GM19035 (cell line): ENCODE measurements around the gene FAM13C.

Experiments used
- ATAC-seq: cut with Tn5 transposase; IDR thresholded peaks from one replicate; pipeline ENCODE4 v1.9.1; 2021; ENCODE audit not compliant: unreplicated experiment

Gene FAM13C

DNA sequence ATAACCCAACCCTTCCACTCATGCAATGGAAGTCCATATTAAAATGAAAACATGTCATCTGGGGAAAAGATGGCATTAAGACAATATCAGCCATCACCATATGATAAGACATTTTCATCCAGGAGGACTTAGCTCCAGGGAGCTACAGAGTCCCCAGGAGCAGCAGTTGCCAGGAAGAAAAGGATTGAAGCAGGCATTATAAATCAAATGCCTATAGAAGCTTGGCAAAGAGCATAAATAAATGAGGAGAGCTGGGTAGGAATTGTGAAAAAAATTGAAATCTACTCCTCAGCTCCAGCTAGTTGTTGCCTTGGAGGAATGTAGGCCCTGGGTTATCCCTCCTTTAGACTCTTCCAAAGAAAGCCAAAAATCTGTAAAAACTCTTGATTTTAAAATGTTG, 42.5 kb downstream of the FAM13C start:
- no peak for ATAC-seq

DNA sequence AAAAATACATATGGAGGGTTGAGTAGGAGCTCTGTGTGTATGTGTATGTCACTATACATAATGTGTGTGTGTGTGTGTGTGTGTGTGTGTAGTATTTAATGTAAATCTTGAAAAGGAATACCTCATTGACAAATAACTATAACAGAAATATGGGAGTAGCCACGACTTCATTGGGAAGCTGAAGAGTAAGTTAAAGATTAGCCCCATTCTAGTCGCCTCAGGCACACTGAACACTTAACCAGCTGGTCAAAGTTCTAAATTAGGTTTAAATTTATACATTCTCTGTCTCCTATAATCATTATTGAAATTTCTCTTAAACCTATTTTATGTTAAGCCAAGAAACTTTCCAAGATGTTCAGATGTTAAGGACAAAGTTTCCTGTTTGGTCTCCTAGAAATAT, 45.3 kb downstream of the FAM13C start:
- no peak for ATAC-seq

GRCh38 chr10:59315465-59315864, 46.9 kb downstream of the FAM13C start:
- ATAC-seq: no peak

- ATAC-seq: no peak
Measured at GRCh38 chr10:59314268-59314667, 48.1 kb downstream of the FAM13C start.

DNA sequence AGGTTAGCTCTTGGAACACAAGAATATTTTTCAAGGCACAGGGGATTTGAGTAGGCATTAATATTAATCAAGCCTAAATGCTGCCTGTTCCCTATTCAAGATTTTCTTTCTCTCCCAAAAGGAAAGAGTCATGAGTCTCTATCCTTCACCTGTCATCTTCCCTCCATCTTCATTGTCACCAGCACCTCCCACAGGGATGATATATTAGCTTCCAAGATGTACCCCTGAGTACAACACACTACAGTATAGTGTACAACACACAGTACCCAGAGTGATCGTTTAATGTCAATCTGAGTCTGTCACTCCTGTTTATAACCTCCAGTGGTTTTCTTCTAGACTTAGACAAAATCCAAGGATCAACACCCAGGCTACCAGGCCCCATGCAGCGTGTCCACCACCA, 50.1 kb downstream of the FAM13C start:
- no peak for ATAC-seq

GRCh38 chr10:59311025-59311424, 51.3 kb downstream of the FAM13C start:
- ATAC-seq: no peak

DNA sequence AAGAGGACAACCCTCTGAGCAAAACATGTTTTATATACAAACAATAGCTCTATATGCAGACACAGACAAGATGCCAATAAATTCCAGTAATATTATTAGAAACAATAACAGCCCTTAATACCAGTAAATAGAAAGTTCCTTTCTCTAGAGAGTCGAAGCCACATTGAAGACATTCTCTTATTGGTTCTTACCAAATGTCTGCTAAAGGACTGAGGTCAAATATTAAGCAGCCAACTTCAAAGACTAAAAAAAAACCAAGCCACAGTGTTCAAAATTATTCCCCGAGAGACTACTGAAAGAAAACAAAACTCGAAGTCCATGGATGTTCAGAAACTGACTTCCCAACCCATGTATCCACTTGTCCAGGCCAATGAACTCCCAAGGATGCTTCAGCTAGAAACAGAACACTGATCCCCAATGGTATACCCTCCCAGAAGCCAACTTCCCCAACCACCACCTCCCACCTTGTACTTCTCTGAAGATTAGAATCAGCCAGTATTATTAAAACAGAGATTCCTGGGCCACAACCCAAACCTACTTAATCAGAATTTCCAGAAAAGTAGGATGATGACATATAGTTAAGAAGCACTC, 51.9 kb downstream of the FAM13C start:
- ATAC-seq: no peak

DNA sequence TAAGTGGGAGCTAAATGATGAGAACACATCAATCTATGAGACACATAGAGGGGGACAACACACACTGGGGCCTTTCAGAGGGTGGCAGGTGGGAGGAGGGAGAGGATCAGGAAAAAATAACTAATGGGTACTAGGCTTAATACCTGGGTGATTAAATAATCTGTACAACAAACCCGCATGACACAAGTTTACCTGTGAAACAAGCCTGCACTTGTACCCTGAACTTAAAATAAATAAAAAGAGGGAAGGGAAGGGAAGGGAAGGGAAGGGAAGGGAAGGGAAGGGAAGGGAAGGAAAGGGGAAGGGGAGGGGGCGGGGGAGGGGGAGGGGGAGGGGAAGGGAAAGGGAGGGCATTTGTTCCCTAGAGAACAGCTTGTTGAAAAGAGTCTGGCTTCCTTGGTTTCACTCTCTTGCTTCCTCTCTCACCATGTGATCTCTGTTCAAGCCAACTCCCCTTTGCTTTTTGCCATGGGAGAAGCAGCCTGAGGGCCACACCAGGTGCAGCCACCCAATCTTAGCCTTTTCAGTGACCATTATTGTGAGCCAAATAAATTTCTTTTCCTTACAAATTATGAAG, 57.7 kb downstream of the FAM13C start:
- no peak for ATAC-seq

DNA sequence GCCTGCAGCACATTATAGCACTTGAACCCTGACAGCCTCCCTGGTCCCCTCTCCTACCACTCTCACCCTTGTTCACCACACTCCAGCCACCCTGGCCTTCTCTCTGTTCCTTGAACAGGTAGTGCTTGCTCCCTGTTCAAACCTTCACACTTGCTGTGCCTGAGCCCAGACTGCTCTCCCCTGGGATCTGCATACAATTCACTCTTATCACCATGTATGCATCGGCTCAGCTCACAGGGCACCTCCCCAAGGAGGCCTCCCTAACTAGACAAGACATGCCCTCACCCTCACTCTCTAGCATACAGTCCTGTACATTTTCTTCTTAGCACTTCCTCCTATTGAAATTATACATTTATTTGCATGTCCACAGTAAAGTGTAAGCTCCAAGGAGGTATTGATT, 59.3 kb downstream of the FAM13C start:
- ATAC-seq: no peak

DNA sequence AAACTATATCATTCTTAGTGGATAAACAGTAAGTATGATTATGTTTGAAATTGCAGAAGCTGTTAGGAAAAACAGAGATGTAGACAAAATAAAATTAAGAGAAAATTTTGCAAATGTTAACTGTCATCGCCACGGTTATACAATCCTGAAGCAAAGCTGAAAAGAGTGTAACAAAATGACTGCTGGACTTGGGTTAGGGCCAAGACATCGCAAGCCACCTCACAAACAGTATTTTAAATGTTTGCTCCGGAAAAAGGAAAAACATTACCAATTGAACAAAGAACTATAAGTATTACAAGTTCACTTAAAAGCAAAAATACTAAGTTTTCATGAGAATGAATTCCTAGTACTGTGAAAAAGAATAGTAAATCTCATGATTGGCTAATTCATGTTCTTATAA, 60.0 kb downstream of the FAM13C start:
- ATAC-seq: no peak

DNA sequence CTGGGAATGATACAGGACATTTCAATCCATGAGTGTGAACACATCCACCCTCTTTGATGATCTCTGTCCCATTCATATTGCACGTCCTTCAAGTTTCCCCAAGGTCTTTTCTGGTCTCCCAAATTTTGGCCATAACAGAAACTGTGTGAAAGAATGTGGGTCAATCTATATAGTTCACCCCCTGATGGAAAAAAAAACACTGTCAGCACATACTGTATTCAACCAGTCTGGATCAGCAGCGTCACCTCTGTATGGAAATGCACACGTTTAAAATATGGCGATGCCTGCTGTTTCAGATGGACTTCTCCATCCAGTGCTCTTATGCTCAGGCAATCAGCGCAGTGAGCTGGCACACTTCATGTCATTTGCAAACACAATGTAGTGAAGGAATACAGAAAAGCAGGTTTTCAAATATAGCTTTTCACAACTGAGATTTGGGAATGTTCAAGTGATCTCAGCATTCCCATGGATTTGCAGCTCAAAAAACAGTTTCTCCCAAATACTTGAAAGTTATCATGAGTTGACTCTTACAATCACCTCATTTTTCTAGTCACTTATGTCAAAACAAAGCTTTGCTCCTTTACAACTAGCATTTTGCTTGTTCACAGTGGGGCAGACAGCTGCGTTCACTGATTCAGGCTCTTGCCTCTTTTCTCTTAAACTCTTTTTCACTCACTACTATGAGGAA, 61.1 kb downstream of the FAM13C start:
- no peak for ATAC-seq

GRCh38 chr10:59300386-59300785, 62.0 kb downstream of the FAM13C start:
- no peak for ATAC-seq

DNA sequence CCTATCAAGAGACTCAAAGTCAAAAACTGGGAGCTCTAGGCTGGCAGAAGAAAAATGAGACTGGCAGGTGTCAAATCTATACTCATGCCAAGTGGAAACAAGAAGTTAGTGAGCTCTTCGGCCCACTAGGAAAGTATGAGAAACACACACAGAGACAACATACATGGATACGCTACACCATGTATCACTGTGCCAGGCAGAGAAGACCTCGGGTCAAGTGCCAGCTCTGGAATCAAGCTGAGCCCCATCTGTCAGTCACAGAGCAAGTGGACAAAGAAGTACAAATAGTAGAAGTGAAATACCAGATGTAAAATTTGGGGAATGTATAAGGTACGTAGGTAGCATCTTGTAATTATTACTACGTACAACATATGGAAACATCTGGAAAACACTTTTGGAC, 62.4 kb downstream of the FAM13C start:
- no peak for ATAC-seq

DNA sequence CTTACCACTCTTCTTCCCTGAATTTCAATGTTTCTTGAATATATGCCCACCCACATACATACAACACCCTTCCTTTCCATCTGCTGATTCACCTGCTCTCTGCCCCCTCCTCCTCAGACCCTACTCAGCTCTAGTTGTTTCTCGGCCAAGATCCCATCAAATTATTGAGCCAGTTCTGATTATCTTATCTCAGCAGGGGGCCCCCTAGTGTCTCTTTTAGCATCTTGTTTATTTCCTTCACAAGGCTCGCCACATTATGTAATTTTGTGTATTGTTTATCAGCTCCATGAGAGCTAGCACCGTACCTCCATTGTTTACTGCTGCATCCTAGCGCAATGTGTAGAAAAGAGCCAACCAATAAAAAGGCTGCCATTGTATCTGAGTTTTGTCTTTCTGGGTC, 71.9 kb downstream of the FAM13C start:
- ATAC-seq: no peak

DNA sequence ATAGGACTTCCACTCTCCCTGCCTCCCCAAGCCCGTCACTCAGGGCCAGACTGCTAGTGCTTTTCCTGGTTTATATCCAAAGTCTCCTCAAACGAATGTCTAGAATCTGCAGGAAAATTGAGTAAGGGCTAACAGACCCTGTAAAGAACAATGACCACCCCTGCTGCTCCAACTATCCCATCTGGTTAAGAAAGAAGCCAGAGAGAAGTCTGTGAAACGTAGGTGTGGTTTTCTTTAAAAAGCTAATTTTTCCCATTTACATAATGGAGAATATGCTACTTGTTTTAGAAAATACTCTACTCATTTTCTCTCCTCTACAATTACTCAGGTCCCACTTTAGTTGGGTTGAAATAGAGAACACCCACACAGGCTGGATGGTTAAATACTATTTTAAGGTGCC, 72.5 kb downstream of the FAM13C start:
- no peak for ATAC-seq

- no peak for ATAC-seq
Measured at GRCh38 chr10:59287587-59288255, 74.6 kb downstream of the FAM13C start.

GRCh38 chr10:59285848-59286247, 76.5 kb downstream of the FAM13C start:
- ATAC-seq: no peak

- ATAC-seq: no peak
Measured at GRCh38 chr10:59285073-59285472, 77.3 kb downstream of the FAM13C start.

DNA sequence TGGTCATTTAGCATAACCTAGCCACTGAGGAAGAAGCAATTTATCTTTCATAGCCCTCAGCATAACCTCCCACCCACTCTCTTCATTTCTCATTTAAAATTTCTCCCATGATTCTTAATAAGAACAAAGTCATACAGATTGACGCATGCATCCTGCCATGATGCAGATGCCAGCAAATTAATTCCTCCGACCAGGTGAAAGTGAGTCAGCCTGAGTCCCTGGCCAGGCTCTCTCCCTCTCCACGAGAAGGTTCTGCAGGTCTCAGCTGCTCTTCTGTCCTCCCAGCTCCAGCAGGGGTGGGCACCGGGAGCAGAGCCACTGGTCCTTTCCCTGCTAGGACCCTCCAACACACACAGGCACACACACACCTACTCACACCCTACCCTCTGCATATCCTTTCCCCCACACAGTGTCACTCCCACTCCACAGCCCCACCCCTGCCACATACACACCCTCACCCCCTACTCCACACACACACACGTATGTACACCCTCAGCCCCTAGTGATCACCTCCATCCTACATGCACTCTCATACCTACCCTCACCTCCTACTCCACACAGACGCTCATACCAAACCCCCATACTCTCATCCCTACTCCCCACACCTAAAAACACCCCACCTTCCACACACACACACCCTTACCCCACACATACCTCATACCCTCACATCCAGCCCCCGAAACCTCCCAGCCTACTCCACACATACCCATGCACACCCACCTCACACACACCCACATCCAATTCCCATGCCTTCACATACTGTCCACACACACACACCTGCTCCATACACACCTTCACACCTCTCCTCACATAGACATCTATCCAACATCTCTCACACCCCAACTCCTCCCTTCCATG, 78.0 kb downstream of the FAM13C start:
- no peak for ATAC-seq

DNA sequence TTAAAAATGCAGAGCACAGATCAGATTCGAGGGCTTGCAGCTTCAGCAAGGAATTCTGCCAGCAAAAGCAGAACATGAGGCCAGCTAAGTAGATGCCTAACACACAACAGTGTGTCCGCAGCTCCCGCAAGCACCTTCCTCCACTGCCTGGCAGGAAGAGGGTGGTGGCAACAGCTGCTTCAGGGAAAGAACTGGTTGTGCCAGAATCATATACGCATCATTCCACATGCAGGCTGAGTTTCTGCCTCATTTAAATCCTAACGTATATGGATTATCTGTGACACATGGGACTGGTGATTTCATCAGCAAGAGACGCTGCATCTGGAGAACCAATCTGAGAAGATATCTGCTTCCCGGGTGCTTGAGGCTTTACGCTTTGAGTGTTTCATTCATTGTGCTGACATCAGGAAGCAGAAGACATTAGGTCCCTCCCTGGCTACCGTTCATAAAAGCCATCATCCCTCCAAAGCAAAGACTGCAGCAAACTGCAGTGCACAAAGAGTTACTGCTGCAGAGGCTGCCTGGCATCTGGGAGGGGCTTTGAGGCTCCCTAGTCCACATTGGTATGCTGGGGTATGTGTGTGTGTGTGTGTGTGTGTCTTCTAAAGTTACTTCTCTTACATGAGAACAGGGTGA, 78.8 kb downstream of the FAM13C start:
- no peak for ATAC-seq

DNA sequence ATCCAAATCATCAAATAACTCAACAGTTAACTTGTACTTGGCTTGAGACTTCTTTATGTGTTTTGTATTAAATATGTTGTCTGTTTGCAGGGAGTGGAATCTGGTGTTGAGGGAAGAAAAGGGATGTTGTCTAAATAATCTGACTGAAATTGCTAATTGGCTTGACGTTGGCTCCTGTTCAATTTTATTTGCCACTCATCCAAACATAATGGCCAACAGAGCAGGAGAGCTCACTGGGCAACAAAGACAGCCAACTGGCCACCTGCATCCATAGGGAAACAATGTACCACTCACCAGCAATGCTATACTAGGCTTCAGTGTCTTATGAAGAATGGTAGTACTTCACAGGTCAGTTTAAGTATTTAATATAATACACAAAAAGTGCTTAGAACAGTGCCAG, 80.5 kb downstream of the FAM13C start:
- no peak for ATAC-seq
